ENCODE results near the gene MBOAT2. TPM values are rescaled to one million over a fixed set of nuclear protein-coding genes. Genes with fewer than 3 reads are reported as not detected.

MBOAT2 gene, protein sequence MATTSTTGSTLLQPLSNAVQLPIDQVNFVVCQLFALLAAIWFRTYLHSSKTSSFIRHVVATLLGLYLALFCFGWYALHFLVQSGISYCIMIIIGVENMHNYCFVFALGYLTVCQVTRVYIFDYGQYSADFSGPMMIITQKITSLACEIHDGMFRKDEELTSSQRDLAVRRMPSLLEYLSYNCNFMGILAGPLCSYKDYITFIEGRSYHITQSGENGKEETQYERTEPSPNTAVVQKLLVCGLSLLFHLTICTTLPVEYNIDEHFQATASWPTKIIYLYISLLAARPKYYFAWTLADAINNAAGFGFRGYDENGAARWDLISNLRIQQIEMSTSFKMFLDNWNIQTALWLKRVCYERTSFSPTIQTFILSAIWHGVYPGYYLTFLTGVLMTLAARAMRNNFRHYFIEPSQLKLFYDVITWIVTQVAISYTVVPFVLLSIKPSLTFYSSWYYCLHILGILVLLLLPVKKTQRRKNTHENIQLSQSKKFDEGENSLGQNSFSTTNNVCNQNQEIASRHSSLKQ
- total RNA-seq: 12.7 and 15.3 TPM in 2 replicates

DNA sequence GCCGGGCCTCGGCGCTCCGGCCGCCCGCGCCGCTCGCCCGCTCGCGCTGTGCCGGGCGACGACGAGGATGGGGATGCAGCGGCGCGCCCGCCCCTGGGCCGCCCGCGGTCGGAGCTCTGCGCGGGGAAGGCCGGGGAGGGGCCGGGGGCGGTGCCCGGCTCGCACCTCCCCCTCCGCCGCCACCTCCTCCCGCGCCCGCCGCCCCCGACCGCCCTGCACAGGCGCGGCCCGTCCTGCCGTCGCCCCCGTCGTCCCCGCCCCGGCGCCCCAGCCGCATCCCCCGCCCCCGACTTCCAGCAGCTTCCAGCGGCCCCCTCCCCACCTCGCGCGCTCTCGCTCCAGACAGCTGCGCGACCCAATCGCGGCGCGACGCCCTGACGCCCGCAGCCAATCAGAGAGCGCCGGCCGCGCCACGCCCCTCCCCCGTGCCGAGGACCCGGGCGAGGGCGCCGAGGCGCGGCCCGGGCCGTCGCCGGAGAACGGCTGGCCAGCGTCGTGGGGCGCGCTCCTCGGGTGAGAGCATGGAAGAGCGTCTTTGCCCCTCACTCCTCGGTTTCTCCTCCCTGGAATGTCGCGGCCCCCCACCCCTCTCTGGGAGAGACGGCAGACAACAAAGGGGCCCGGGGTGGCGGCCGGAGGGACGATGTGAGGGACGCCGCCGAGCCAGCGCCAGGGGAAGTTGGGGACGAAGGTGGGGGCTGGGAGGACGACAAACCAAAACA, at the start of gene MBOAT2:
MBOAT2 (minus strand) TSS at position 69 of the 722 bp plus-strand sequence. CDS start 70 bp downstream, outside the sequence.

DNA sequence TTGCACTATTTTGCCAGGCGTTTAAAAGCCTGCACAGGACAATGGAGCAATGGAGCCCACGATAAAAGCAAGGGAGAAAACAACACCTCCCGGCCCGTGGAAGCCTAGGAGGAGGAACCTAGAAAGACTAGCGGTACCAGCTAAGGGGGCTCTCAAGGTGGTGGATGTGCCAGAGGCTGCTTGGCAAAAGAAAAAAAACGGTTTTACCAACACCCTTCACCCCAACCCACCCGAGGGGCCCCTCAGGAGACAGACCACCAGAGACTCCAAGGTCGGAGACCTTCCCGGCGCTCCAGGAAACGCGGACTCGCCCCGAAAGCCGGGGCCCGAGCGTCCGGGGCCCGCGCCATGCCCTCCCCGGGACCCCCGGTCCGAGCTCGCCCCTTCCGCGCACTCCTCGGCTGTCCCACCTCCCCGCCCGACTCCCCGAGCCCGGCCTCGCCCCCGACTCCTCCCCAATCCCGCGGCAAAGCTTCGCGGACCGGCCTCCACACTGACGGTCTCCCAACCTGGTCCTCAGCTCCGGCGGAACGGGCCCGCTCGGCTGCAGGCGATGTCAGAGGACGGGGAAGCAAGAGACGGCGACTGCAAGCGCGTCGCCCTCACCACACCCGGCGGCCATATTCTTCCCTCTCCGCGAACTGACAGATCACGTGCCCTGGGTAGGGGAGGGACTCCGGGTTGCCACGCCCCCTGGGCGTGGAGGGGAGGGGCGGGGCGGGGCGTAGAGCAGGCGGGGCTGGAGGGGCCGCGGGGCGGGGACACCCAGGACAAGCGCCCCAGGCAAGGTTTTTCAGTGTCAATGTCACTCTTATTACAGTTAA, 166.3 kb downstream of the MBOAT2 start, which contains the start of gene KIDINS220:
KIDINS220 (minus strand) TSS at position 643 of the 824 bp plus-strand sequence. CDS start 10,520 bp downstream, outside the sequence.

Other genes with a start within 250 kb of the MBOAT2 start
- 44.8 and 59.1 TPM in 2 replicates for gene KIDINS220, start 166.1 kb downstream of the MBOAT2 start, total RNA-seq
- 41.5 and 52.3 TPM in 2 replicates for gene ASAP2, start 203.1 kb upstream of the MBOAT2 start, total RNA-seq